GM23338 (cell line): Measurements from ENCODE around the gene MCUR1. TPM values are rescaled to one million over a fixed set of nuclear protein-coding genes. Genes with fewer than 3 reads are reported as not detected.

ENCODE experiments used
- ATAC-seq: fragments of 200-7000 bp; cut with Tn5 transposase; 3 replicates; pipeline ENCODE4 v1.9.1; 2020
- DNase-seq: peaks from one replicate; pipeline ENCODE4 v3.0.0-alpha.2; 2015; ENCODE audit warnings: low spot score
- H2AFZ ChIP-seq: fragments of 200-600 bp; sonication (generic); 2 replicates; pipeline ENCODE4 v1.8.0; 2016; ENCODE audit warnings: antibody characterized with exemption, mild to moderate bottlenecking, moderate library complexity
- H3F3A ChIP-seq: fragments of 200-600 bp; sonication (generic); replicated peaks from 2 replicates; pipeline ENCODE4 v1.8.0; 2017; ENCODE audit warnings: antibody characterized with exemption, mixed run types, low read depth
- H3K27ac ChIP-seq: fragments of 200-600 bp; sonication (generic); 2 replicates; pipeline ENCODE4 v1.6.1; 2016; ENCODE audit warnings: low read depth
- H3K27me3 ChIP-seq: fragments of 200-600 bp; sonication (generic); 2 replicates; pipeline ENCODE4 v1.8.0; 2016; ENCODE audit warnings: mild to moderate bottlenecking, mixed run types, moderate library complexity; ENCODE audit not compliant: insufficient read depth
- H3K36me3 ChIP-seq: fragments of 200-600 bp; sonication (generic); 2 replicates; pipeline ENCODE4 v1.8.0; 2016; ENCODE audit warnings: mild to moderate bottlenecking; ENCODE audit not compliant: insufficient read depth
- H3K4me1 ChIP-seq: fragments of 200-600 bp; sonication (generic); 2 replicates; pipeline ENCODE4 v1.8.0; 2016; ENCODE audit warnings: mild to moderate bottlenecking, moderate library complexity; ENCODE audit not compliant: insufficient read depth
- H3K4me2 ChIP-seq: fragments of 200-600 bp; sonication (generic); 2 replicates; pipeline ENCODE4 v1.7.1; 2017; ENCODE audit warnings: mixed run types
- H3K4me3 ChIP-seq: fragments of 200-600 bp; sonication (generic); 2 replicates; pipeline ENCODE4 v1.6.1; 2016; ENCODE audit warnings: mixed run types
- H3K79me2 ChIP-seq: fragments of 200-600 bp; sonication (generic); replicated peaks from 2 replicates; pipeline ENCODE4 v1.8.0; 2017; ENCODE audit warnings: mild to moderate bottlenecking; ENCODE audit not compliant: insufficient read depth
- H3K9me2 ChIP-seq: fragments of 200-600 bp; sonication (generic); 2 replicates; pipeline ENCODE4 v1.8.0; 2017; ENCODE audit not compliant: insufficient read depth
- H4K20me1 ChIP-seq: fragments of 200-600 bp; sonication (generic); replicated peaks from 2 replicates; pipeline ENCODE4 v1.8.0; 2017; ENCODE audit warnings: mild to moderate bottlenecking; ENCODE audit not compliant: insufficient read depth
- H3K27ac Mint-ChIP-seq: 2 replicates; pipeline ENCODE4 v1.8.0; 2020; ENCODE audit warnings: inconsistent platforms, mild to moderate bottlenecking, moderate library complexity, mixed read lengths
- H3K27me3 Mint-ChIP-seq: 3 replicates; pipeline ENCODE4 v1.8.0; 2022; ENCODE audit warnings: low read depth, mild to moderate bottlenecking, moderate library complexity, mixed read lengths, inconsistent platforms; ENCODE audit not compliant: insufficient read depth, poor library complexity
- H3K36me3 Mint-ChIP-seq: 3 replicates; pipeline ENCODE4 v1.8.0; 2021; ENCODE audit warnings: low read depth, mild to moderate bottlenecking, inconsistent platforms, moderate library complexity, mixed read lengths
- H3K4me1 Mint-ChIP-seq: 3 replicates; pipeline ENCODE4 v1.8.0; 2020; ENCODE audit warnings: mild to moderate bottlenecking, inconsistent platforms, mixed read lengths
- H3K4me3 Mint-ChIP-seq: 3 replicates; pipeline ENCODE4 v1.8.0; 2021; ENCODE audit warnings: moderate library complexity, mild to moderate bottlenecking, inconsistent platforms, mixed read lengths
- H3K9me3 Mint-ChIP-seq: 3 replicates; pipeline ENCODE4 v1.8.0; 2020; ENCODE audit warnings: moderate library complexity, mild to moderate bottlenecking, inconsistent platforms, mixed read lengths
- CREB1 ChIP-seq: fragments of 250-450 bp; sonication (Bioruptor Pico); IDR thresholded peaks from 2 replicates; pipeline ENCODE4 v1.5.0; 2020; ENCODE audit warnings: low read depth, mild to moderate bottlenecking, moderate library complexity
- ETS1 ChIP-seq: IDR thresholded peaks from 2 replicates; pipeline ENCODE4 v1.6.1; 2016; ENCODE audit warnings: antibody characterized with exemption
- EZH2 ChIP-seq: fragments of 200-600 bp; sonication (generic); IDR thresholded peaks from one replicate; pipeline ENCODE4 v1.8.0; 2017; ENCODE audit warnings: antibody characterized with exemption, mild to moderate bottlenecking, low read depth; ENCODE audit not compliant: unreplicated experiment
- EZH2phosphoT487 ChIP-seq: fragments of 200-600 bp; sonication (generic); IDR thresholded peaks from one replicate; pipeline ENCODE4 v1.8.1; 2018; ENCODE audit warnings: antibody characterized with exemption; ENCODE audit not compliant: unreplicated experiment
- JUNB ChIP-seq: IDR thresholded peaks from one replicate; pipeline ENCODE4 v1.6.1; 2016; ENCODE audit warnings: antibody characterized with exemption; ENCODE audit not compliant: unreplicated experiment
- NANOG ChIP-seq: IDR thresholded peaks from 2 replicates; pipeline ENCODE4 v1.6.1; 2016; ENCODE audit warnings: antibody characterized with exemption, borderline replicate concordance
- POLR2AphosphoS5 ChIP-seq: IDR thresholded peaks from 2 replicates; pipeline ENCODE4 v1.6.1; 2016; ENCODE audit warnings: antibody characterized with exemption, low read depth
- STAT1 ChIP-seq: IDR thresholded peaks from one replicate; pipeline ENCODE4 v1.6.1; 2016; ENCODE audit warnings: antibody characterized with exemption; ENCODE audit not compliant: unreplicated experiment
- ZNF114 ChIP-seq: fragments of 250-450 bp; sonication (Bioruptor Pico); IDR thresholded peaks from 2 replicates; pipeline ENCODE4 v1.5.0; 2020; ENCODE audit warnings: mild to moderate bottlenecking, moderate library complexity
- ZNF331 ChIP-seq: fragments of 250-450 bp; sonication (Bioruptor Pico); IDR thresholded peaks from 2 replicates; pipeline ENCODE4 v1.5.0; 2020; ENCODE audit warnings: low read depth, mild to moderate bottlenecking, moderate library complexity
- ZNF462 ChIP-seq: fragments of 250-450 bp; sonication (Bioruptor Pico); IDR thresholded peaks from 2 replicates; pipeline ENCODE4 v1.5.0; 2020; ENCODE audit warnings: mild to moderate bottlenecking, moderate library complexity
- polyA plus RNA-seq: library from polyadenylated mRNA; unstranded; fragments of >200 nt; fragmentation: Nextera tagmentation; extraction: Ambion mirVana; gene quantifications from 2 replicates; pipeline ENCODE4 v1.2.1, GENCODE V29; 2016
- total RNA-seq: library from RNA; depleted of rRNA; stranded (reverse); fragments of >200 nt; shearing (Covaris generic); gene quantifications from 2 replicates; pipeline ENCODE4 v1.2.3, GENCODE V29; 2014
- TF ChIP-seq, protein P1 (sequence below), 2 experiments: fragments of 200-600 bp in 1 of 2; sonication (generic) in 1 of 2; conservative IDR thresholded peaks; 2 replicates each; pipeline versions ENCODE4 v1.5.1 to v1.6.1; 2016 to 2017; ENCODE audit warnings: antibody characterized with exemption in 2 of 2, low read depth in 2 of 2, mild to moderate bottlenecking in 2 of 2, moderate library complexity in 1 of 2
- TF ChIP-seq, protein P2 (sequence below): IDR thresholded peaks from one replicate; pipeline ENCODE4 v1.6.1; 2018; ENCODE audit warnings: antibody characterized with exemption; ENCODE audit not compliant: unreplicated experiment

MCUR1 gene
- total and polyA plus RNA-seq, 2 experiments from 2014 or later: 21.0 to 65.3 TPM

- Histone ChIP-seq H3K27me3 (peaks cover 12% of the 10 kb centered on the region), H4K20me1 (no peaks in the 10 kb centered on the region), H2AFZ (peak overlapping the region; percentile 83; the same call in 1 of the 2 replicates), H3K9me2 (no peaks in the 10 kb centered on the region), H3K4me1 (no peaks in the 10 kb centered on the region), H3F3A (no peaks in the 10 kb centered on the region), H3K36me3 (no peaks in the 10 kb centered on the region), H3K27ac (no peak overlapping the region), H3K4me3 (no peak overlapping the region), H3K79me2 (no peaks in the 10 kb centered on the region), H3K4me2 (no peak overlapping the region)
- H3K4me3 Mint-ChIP-seq: no peak overlapping the region
- no peak for TF ChIP-seq POLR2AphosphoS5
- no peak for TF ChIP-seq CREB1
- no peak for TF ChIP-seq EZH2phosphoT487
- no peak for TF ChIP-seq ZNF462 (CRISPR knock-in tag)
- TF ChIP-seq NANOG: no peak
- no peak for TF ChIP-seq ZNF331 (CRISPR knock-in tag)
- no peak for TF ChIP-seq JUNB
- no peak for TF ChIP-seq ZNF114 (CRISPR knock-in tag)
- no peak for TF ChIP-seq ETS1
- no peak for TF ChIP-seq STAT1
- TF ChIP-seq, protein P1, sequence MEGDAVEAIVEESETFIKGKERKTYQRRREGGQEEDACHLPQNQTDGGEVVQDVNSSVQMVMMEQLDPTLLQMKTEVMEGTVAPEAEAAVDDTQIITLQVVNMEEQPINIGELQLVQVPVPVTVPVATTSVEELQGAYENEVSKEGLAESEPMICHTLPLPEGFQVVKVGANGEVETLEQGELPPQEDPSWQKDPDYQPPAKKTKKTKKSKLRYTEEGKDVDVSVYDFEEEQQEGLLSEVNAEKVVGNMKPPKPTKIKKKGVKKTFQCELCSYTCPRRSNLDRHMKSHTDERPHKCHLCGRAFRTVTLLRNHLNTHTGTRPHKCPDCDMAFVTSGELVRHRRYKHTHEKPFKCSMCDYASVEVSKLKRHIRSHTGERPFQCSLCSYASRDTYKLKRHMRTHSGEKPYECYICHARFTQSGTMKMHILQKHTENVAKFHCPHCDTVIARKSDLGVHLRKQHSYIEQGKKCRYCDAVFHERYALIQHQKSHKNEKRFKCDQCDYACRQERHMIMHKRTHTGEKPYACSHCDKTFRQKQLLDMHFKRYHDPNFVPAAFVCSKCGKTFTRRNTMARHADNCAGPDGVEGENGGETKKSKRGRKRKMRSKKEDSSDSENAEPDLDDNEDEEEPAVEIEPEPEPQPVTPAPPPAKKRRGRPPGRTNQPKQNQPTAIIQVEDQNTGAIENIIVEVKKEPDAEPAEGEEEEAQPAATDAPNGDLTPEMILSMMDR (conservative IDR thresholded peaks at IDR 0.05; ENCODE audit: low read depth in 2 of 2): no peak
- TF ChIP-seq EZH2: no peak
- TF ChIP-seq, protein P2, sequence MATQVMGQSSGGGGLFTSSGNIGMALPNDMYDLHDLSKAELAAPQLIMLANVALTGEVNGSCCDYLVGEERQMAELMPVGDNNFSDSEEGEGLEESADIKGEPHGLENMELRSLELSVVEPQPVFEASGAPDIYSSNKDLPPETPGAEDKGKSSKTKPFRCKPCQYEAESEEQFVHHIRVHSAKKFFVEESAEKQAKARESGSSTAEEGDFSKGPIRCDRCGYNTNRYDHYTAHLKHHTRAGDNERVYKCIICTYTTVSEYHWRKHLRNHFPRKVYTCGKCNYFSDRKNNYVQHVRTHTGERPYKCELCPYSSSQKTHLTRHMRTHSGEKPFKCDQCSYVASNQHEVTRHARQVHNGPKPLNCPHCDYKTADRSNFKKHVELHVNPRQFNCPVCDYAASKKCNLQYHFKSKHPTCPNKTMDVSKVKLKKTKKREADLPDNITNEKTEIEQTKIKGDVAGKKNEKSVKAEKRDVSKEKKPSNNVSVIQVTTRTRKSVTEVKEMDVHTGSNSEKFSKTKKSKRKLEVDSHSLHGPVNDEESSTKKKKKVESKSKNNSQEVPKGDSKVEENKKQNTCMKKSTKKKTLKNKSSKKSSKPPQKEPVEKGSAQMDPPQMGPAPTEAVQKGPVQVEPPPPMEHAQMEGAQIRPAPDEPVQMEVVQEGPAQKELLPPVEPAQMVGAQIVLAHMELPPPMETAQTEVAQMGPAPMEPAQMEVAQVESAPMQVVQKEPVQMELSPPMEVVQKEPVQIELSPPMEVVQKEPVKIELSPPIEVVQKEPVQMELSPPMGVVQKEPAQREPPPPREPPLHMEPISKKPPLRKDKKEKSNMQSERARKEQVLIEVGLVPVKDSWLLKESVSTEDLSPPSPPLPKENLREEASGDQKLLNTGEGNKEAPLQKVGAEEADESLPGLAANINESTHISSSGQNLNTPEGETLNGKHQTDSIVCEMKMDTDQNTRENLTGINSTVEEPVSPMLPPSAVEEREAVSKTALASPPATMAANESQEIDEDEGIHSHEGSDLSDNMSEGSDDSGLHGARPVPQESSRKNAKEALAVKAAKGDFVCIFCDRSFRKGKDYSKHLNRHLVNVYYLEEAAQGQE: no peak
- peaks cover 2% of the 10 kb centered on the region for H3K27me3 Mint-ChIP-seq
- no peak for DNase-seq
- no peak for ATAC-seq
- H3K27ac Mint-ChIP-seq: no peak overlapping the region
- peaks cover 8% of the 10 kb centered on the region; the same call in 1 of the 3 replicates for H3K9me3 Mint-ChIP-seq
- peaks cover 3% of the 10 kb centered on the region; the same call in 1 of the 3 replicates for H3K36me3 Mint-ChIP-seq
- no peaks in the 10 kb centered on the region; the same call in 2 of the 3 replicates for H3K4me1 Mint-ChIP-seq
Observed at GRCh38 chr6:13854716-13855250, 40.4 kb upstream of the MCUR1 start.
